Breast epithelium (tissue), 3 donors: ENCODE data around the gene GPR141.

ENCODE experiments used
- POLR2A ChIP-seq: fragments of 450-650 bp; IDR thresholded peaks from one replicate; pipeline ENCODE4 v1.6.1; 2016; ENCODE audit warnings: antibody characterized with exemption, mild to moderate bottlenecking, moderate library complexity
- POLR2AphosphoS5 ChIP-seq, 3 donors: sonication (generic); formaldehyde crosslinking; IDR thresholded peaks; one replicate each; pipeline ENCODE4 v1.6.1; 2017; ENCODE audit warnings: antibody characterized with exemption in 3 of 3
- TF ChIP-seq, protein P1 (sequence below), 3 donors: fragments of 450-650 bp; IDR thresholded peaks; one replicate each; pipeline ENCODE4 v1.5.1; 2016 to 2017; ENCODE audit warnings: antibody characterized with exemption in 3 of 3, mild to moderate bottlenecking in 3 of 3, moderate library complexity in 3 of 3

DNA sequence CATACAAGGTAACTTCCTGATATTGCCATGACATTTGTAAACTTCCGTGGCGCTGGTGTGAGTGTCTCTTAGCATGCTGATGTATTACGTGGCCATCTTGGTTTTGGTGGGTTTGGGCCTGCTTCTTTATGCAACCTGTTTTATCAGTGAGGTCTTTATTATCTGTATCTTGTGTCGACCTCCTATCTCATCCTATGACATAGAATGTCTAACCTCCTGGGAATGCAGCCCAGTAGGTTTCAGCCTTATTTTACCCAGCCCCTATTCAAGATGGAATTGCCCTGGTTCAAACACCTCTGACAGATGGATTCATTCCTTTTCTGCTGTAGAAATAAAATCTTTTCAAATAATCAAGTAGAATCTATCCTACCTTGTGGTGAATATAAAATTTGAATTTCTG is 23.0 kb upstream of the GPR141 start:
- TF ChIP-seq, protein P1, sequence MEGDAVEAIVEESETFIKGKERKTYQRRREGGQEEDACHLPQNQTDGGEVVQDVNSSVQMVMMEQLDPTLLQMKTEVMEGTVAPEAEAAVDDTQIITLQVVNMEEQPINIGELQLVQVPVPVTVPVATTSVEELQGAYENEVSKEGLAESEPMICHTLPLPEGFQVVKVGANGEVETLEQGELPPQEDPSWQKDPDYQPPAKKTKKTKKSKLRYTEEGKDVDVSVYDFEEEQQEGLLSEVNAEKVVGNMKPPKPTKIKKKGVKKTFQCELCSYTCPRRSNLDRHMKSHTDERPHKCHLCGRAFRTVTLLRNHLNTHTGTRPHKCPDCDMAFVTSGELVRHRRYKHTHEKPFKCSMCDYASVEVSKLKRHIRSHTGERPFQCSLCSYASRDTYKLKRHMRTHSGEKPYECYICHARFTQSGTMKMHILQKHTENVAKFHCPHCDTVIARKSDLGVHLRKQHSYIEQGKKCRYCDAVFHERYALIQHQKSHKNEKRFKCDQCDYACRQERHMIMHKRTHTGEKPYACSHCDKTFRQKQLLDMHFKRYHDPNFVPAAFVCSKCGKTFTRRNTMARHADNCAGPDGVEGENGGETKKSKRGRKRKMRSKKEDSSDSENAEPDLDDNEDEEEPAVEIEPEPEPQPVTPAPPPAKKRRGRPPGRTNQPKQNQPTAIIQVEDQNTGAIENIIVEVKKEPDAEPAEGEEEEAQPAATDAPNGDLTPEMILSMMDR (IDR thresholded peaks at IDR 0.05): no peak
- no peak for TF ChIP-seq POLR2A
- no peak for TF ChIP-seq POLR2AphosphoS5 (IDR thresholded peaks at IDR 0.05)
